ENCODE measurements around the gene CCDC12. TPM values are rescaled to one million over a fixed set of nuclear protein-coding genes. Genes with fewer than 3 reads are reported as not detected.
A peak's percentile ranks its signal among the peaks of the same experiment; 100 is the strongest.

The CCDC12 gene
- total RNA-seq, 1 experiment from 2014 or later: 44.2 TPM

DNA sequence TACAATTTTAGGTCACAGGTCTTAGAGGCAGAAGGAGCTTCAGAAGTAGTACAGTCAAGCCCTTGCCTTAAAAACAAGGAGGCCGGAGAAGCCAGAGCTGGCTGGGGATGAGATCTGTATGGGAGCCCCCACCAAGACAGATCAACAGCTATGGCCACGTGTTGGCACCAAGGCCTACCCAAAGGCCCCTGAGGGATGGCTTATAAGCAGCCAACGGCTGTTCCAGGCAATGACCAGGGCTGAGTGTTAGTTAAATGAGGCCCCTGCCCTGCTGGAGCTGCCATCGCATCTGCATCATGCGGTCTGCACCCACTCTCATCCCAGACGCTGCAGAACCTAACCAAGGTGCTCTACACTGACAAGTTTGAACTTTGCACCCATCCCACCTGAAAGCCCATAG, 43.3 kb downstream of the CCDC12 start:
- peaks cover 10% of the 10 kb centered on the region for H3F3A ChIP-seq (ENCODE audit: low read length, unreplicated experiment)
- no peaks in the 10 kb centered on the region for H3K9me2 ChIP-seq (replicated peaks; ENCODE audit: low read length)
- peak overlapping the region; percentile 51; the same call in 1 of the 2 replicates for H3K27ac ChIP-seq (ENCODE audit: low read length)
- TF ChIP-seq EZH2phosphoT487 (IDR thresholded peaks at IDR 0.05; ENCODE audit: borderline replicate concordance, low read length) (no peak), EZH2 (IDR thresholded peaks at IDR 0.05; ENCODE audit: low read length, unreplicated experiment) (no peak)
- TF ChIP-seq, protein P1, sequence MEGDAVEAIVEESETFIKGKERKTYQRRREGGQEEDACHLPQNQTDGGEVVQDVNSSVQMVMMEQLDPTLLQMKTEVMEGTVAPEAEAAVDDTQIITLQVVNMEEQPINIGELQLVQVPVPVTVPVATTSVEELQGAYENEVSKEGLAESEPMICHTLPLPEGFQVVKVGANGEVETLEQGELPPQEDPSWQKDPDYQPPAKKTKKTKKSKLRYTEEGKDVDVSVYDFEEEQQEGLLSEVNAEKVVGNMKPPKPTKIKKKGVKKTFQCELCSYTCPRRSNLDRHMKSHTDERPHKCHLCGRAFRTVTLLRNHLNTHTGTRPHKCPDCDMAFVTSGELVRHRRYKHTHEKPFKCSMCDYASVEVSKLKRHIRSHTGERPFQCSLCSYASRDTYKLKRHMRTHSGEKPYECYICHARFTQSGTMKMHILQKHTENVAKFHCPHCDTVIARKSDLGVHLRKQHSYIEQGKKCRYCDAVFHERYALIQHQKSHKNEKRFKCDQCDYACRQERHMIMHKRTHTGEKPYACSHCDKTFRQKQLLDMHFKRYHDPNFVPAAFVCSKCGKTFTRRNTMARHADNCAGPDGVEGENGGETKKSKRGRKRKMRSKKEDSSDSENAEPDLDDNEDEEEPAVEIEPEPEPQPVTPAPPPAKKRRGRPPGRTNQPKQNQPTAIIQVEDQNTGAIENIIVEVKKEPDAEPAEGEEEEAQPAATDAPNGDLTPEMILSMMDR (conservative IDR thresholded peaks at IDR 0.05; ENCODE audit: low read depth, low read length): no peak
- H4K20me1 ChIP-seq (ENCODE audit: low read length): 0 out of 2 replicates have a peak, but pooled peaks cover 17% of the 10 kb centered on the region
- H3K4me2 ChIP-seq (ENCODE audit: low read length): no peak overlapping the region
- ChIA-PET POLR2A (ENCODE audit: unreplicated experiment) (no interaction called here), CTCF (interaction anchor here (1.0 kb wide), 1 partner anchor 65 kb away, joined by 4 read pairs; no protein-coding TSS in a partner anchor)
- intact Hi-C loops (cut with micrococcal nuclease): no loop called here
- H3K4me3 ChIP-seq (ENCODE audit: low read length): no peak overlapping the region
- H3K4me1 ChIP-seq (ENCODE audit: insufficient read depth, low read length): peaks cover 68% of the 10 kb centered on the region
- BruUV-seq (replicated peaks): no TSS peak
- no peak overlapping the region for H2AFZ ChIP-seq (ENCODE audit: low read length)
- peaks cover 93% of the 10 kb centered on the region for H3K79me2 ChIP-seq (ENCODE audit: low read length)
- DNase-seq: no peak
- peaks cover 32% of the 10 kb centered on the region for H3K36me3 ChIP-seq (ENCODE audit: low read depth, low read length)
- H3K27me3 ChIP-seq (ENCODE audit: low read length): no peaks in the 10 kb centered on the region
- no peaks in the 10 kb centered on the region for H3K9me3 ChIP-seq (ENCODE audit: low read length)
- ATAC-seq: no peak
- no peak overlapping the region for H3K9ac ChIP-seq (ENCODE audit: low read length)

- H2AFZ ChIP-seq (ENCODE audit: low read length): no peak overlapping the region
- POLR2A ChIA-PET (ENCODE audit: unreplicated experiment): no interaction called here
- TF ChIP-seq, protein P1 (conservative IDR thresholded peaks at IDR 0.05; ENCODE audit: low read depth, low read length): no peak
- TF ChIP-seq EZH2 (IDR thresholded peaks at IDR 0.05; ENCODE audit: low read length, unreplicated experiment) (no peak), EZH2phosphoT487 (IDR thresholded peaks at IDR 0.05; ENCODE audit: borderline replicate concordance, low read length) (no peak)
- no peak overlapping the region for H3K4me3 ChIP-seq (ENCODE audit: low read length)
- peaks cover 10% of the 10 kb centered on the region for H3F3A ChIP-seq (ENCODE audit: low read length, unreplicated experiment)
- no peak for ATAC-seq
- no peak for DNase-seq
- peak overlapping the region; percentile 40 for H3K4me2 ChIP-seq (ENCODE audit: low read length)
- H3K9ac ChIP-seq (ENCODE audit: low read length): no peak overlapping the region
- no peaks in the 10 kb centered on the region for H3K9me3 ChIP-seq (ENCODE audit: low read length)
- peaks cover 30% of the 10 kb centered on the region for H3K36me3 ChIP-seq (ENCODE audit: low read depth, low read length)
- peaks cover 92% of the 10 kb centered on the region for H3K79me2 ChIP-seq (ENCODE audit: low read length)
- CTCF ChIA-PET: interaction anchor here (1.0 kb wide), 1 partner anchor 66 kb away, joined by 4 read pairs; no protein-coding TSS in a partner anchor
- 0 out of 2 replicates have a peak, but pooled peaks cover 17% of the 10 kb centered on the region for H4K20me1 ChIP-seq (ENCODE audit: low read length)
- no peaks in the 10 kb centered on the region for H3K27me3 ChIP-seq (ENCODE audit: low read length)
- peak overlapping the region; percentile 51 for H3K27ac ChIP-seq (ENCODE audit: low read length)
- H3K4me1 ChIP-seq (ENCODE audit: insufficient read depth, low read length): peaks cover 68% of the 10 kb centered on the region
- no TSS peak for BruUV-seq (replicated peaks)
- intact Hi-C loops (cut with micrococcal nuclease): no loop called here
- H3K9me2 ChIP-seq (replicated peaks; ENCODE audit: low read length): no peaks in the 10 kb centered on the region
Observed at GRCh38 chr3:46932455-46933225, 43.9 kb downstream of the CCDC12 start.
